Measurements from ENCODE around the gene RNASEL.

RNASEL gene

GRCh38 chr1:182580736-182581135, 8.3 kb downstream of the RNASEL start:
- H3K36me3 ChIP-seq (ENCODE audit: control insufficient read depth in 2 of 2, insufficient read depth in 1 of 2, low read length in 2 of 2): peaks cover 0 to 28% of the 10 kb centered on the region in 2 experiments; a peak in 1 of 3 replicates
- no peak for TF ChIP-seq ELK4 (IDR thresholded peaks at IDR 0.05; ENCODE audit: borderline replicate concordance, low read depth, low read length)
- no peak for TF ChIP-seq ZNF214 (tag by site-specific recombination; IDR thresholded peaks at IDR 0.05; ENCODE audit: borderline replicate concordance)
- no peak for TF ChIP-seq ZNF658 (tag by site-specific recombination; IDR thresholded peaks at IDR 0.05)
- TF ChIP-seq KLF7 (tag by site-specific recombination; IDR thresholded peaks at IDR 0.05; ENCODE audit: borderline replicate concordance): no peak
- no peak for TF ChIP-seq ZNF274 (IDR thresholded peaks at IDR 0.05; ENCODE audit: low read length)
- no peak for TF ChIP-seq ZNF274 (tag by site-specific recombination; IDR thresholded peaks at IDR 0.05; ENCODE audit: borderline replicate concordance)
- no peak for TF ChIP-seq ZNF26 (tag by site-specific recombination; IDR thresholded peaks at IDR 0.05)
- TF ChIP-seq ZNF155 (tag by site-specific recombination; IDR thresholded peaks at IDR 0.05): no peak
- TF ChIP-seq REST (tag by site-specific recombination; IDR thresholded peaks at IDR 0.05): no peak
- no peak overlapping the region for H3K27ac ChIP-seq (ENCODE audit: extremely low read depth, low read depth, low read length)
- no peaks in the 10 kb centered on the region for H3K9me3 ChIP-seq (ENCODE audit: control insufficient read depth, insufficient read depth, low read depth, low read length)
- ChIA-PET POLR2A (no interaction called here), CTCF (no interaction called here)
- no peaks in the 10 kb centered on the region for H3K4me1 ChIP-seq (ENCODE audit: control insufficient read depth, insufficient read depth, low read length)
- H3K4me3 ChIP-seq (ENCODE audit: low read depth, low read length): no peak overlapping the region

GRCh38 chr1:182575540-182576149, 13.4 kb downstream of the RNASEL start:
- H3K4me3 ChIP-seq (ENCODE audit: low read depth, low read length): no peak overlapping the region
- ChIA-PET CTCF (interaction anchor here (0.5 to 1.9 kb wide), 4 partner anchors 19 to 1539 kb away, joined by 3 to 5 read pairs (median 4); no protein-coding TSS in a partner anchor), POLR2A (no interaction called here)
- no peak overlapping the region for H3K27ac ChIP-seq (ENCODE audit: extremely low read depth, low read depth, low read length)
- no peaks in the 10 kb centered on the region for H3K9me3 ChIP-seq (ENCODE audit: control insufficient read depth, insufficient read depth, low read depth, low read length)
- TF ChIP-seq ZNF449 (tag by site-specific recombination; IDR thresholded peaks at IDR 0.05) (no peak), ZNF114 (tag by site-specific recombination; IDR thresholded peaks at IDR 0.05) (no peak), ZXDB (tag by site-specific recombination; IDR thresholded peaks at IDR 0.05) (no peak), REST (tag by site-specific recombination; IDR thresholded peaks at IDR 0.05) (no peak), ZBTB6 (tag by site-specific recombination; IDR thresholded peaks at IDR 0.05) (no peak)
- peaks cover 0 to 24% of the 10 kb centered on the region in 2 experiments; a peak in 1 of 3 replicates for H3K36me3 ChIP-seq (ENCODE audit: control insufficient read depth in 2 of 2, insufficient read depth in 1 of 2, low read length in 2 of 2)
- H3K4me1 ChIP-seq (ENCODE audit: control insufficient read depth, insufficient read depth, low read length): no peaks in the 10 kb centered on the region

Measured in HEK293 (cell line).